Measurements from ENCODE around the gene CUL3.

The CUL3 gene

DNA sequence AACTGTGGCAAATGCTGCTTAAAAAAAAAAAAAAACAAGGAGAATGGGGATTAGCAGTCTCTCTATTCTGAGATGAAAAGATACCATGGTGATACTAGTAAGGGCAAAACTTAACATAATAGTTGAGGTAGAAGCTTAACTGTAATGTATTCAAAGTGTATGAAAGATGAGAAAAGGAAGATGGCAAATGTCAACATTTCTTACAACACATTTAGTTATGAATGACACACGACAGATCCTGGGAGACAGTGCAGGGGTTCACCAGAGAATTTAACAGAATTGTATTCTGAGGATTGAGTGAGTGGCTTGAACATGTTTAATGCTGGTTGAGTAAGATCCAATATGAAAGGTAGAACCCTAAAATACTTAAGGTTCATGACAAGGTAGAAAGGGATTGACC is 52.7 kb downstream of the CUL3 start:
- Histone ChIP-seq H3K4me3 (replicated peaks; ENCODE audit: insufficient read depth, low read length) (no peak overlapping the region), H3K27ac (replicated peaks) (no peak overlapping the region), H3K27me3 (ENCODE audit: insufficient read depth, poor library complexity, severe bottlenecking) (no peaks in the 10 kb centered on the region)
- DNase-seq (ENCODE audit: low read depth in 1 of 2, low spot score in 1 of 2) = no peak
- TF ChIP-seq CTCF (IDR thresholded peaks at IDR 0.05; ENCODE audit: insufficient read depth, low read length) = no peak

DNA sequence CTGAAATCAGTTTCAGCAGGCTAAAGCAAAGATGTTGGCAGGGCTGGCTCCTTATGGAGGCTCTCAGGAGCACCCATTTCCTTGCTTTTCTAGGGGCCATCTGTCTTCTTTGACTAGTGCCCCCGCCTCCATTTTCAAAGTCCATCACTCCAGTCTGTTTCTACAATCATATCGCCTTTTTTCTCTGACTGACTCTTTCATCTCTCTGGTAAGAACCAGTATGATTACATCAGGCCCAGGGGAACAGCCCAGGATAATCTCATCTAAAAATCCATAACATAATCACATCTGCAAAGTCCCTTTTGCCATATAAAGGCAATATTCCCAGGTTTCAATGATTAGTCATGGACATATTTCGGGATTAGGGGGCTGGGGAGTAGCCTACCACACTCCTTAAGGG is 57.0 kb downstream of the CUL3 start:
- no peak for DNase-seq (ENCODE audit: low read depth in 1 of 2, low spot score in 1 of 2)
- H3K27me3 ChIP-seq (ENCODE audit: insufficient read depth, poor library complexity, severe bottlenecking) = no peaks in the 10 kb centered on the region
- TF ChIP-seq POLR2AphosphoS5 (IDR thresholded peaks at IDR 0.05; ENCODE audit: low read depth) = no peak
- H3K27ac ChIP-seq (replicated peaks) = no peak overlapping the region
- no peak overlapping the region for H3K4me3 ChIP-seq (replicated peaks; ENCODE audit: insufficient read depth, low read length)

DNA sequence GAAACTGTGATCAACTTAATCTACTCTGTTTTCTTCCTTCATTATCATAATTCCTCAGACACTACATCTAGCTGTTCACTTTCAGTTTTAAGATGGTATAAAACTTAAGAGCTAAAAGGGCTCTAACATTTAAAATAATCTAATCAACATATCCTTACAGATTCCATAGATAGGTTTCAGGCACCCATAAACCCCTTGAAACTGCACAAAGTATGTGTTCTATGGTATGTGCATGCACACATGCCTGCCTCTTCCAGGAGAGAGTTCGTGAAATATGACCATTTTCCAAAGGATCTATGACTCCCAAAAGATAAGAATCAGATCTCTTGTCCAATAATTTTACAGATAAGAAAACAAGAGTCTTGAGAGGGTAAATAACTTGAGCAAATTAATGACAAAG is 59.4 kb downstream of the CUL3 start:
- no peak for DNase-seq (ENCODE audit: low read depth in 1 of 2, low spot score in 1 of 2)
- Histone ChIP-seq H3K27ac (replicated peaks) (no peak overlapping the region), H3K27me3 (ENCODE audit: insufficient read depth, poor library complexity, severe bottlenecking) (no peaks in the 10 kb centered on the region), H3K4me3 (replicated peaks; ENCODE audit: insufficient read depth, low read length) (no peak overlapping the region)
- TF ChIP-seq REST (IDR thresholded peaks at IDR 0.05; ENCODE audit: insufficient replicate concordance, low read depth) = no peak
- no peak for TF ChIP-seq GABPA (IDR thresholded peaks at IDR 0.05; ENCODE audit: low read depth)
- no peak for TF ChIP-seq SPI1 (IDR thresholded peaks at IDR 0.05; ENCODE audit: borderline replicate concordance, low read depth)
- TF ChIP-seq POLR2AphosphoS5 (IDR thresholded peaks at IDR 0.05; ENCODE audit: low read depth) = no peak
- TF ChIP-seq CTCF (IDR thresholded peaks at IDR 0.05; ENCODE audit: insufficient read depth, low read length) = no peak

GRCh38 chr2:224524657-224525056 is 60.5 kb downstream of the CUL3 start:
- TF ChIP-seq POLR2AphosphoS5 (IDR thresholded peaks at IDR 0.05; ENCODE audit: low read depth) (no peak), CTCF (IDR thresholded peaks at IDR 0.05; ENCODE audit: insufficient read depth, low read length) (no peak), GABPA (IDR thresholded peaks at IDR 0.05; ENCODE audit: low read depth) (no peak), SPI1 (IDR thresholded peaks at IDR 0.05; ENCODE audit: borderline replicate concordance, low read depth) (no peak), REST (IDR thresholded peaks at IDR 0.05; ENCODE audit: insufficient replicate concordance, low read depth) (no peak)
- H3K27ac ChIP-seq (replicated peaks) = no peak overlapping the region
- H3K27me3 ChIP-seq (ENCODE audit: insufficient read depth, poor library complexity, severe bottlenecking) = no peaks in the 10 kb centered on the region
- no peak for DNase-seq (ENCODE audit: low read depth in 1 of 2, low spot score in 1 of 2)
- no peak overlapping the region for H3K4me3 ChIP-seq (replicated peaks; ENCODE audit: insufficient read depth, low read length)
